Suprapubic skin (tissue), 4 donors: ENCODE measurements around the gene COX6B2.

ENCODE experiments used
- CTCF ChIP-seq, 2 donors: fragments of 200-600 bp in 1 of 2; fragments of 450-650 bp in 1 of 2; sonication (generic) in 1 of 2; IDR thresholded peaks; one replicate each; pipeline ENCODE4 v1.5.1; 2016 to 2019; ENCODE audit warnings: antibody characterized with exemption in 2 of 2, mild to moderate bottlenecking in 1 of 2, moderate library complexity in 1 of 2
- EP300 ChIP-seq: sonication (generic); formaldehyde crosslinking; IDR thresholded peaks from one replicate; pipeline ENCODE4 v1.6.1; 2017; ENCODE audit warnings: antibody characterized with exemption
- POLR2A ChIP-seq, 2 donors: fragments of 450-650 bp; IDR thresholded peaks; one replicate each; pipeline ENCODE4 v1.6.1; 2017; ENCODE audit warnings: antibody characterized with exemption in 2 of 2, mild to moderate bottlenecking in 2 of 2, moderate library complexity in 2 of 2
- POLR2AphosphoS5 ChIP-seq, 3 donors: sonication (generic); formaldehyde crosslinking; IDR thresholded peaks; one replicate each; pipeline ENCODE4 v1.6.1; 2017; ENCODE audit warnings: antibody characterized with exemption in 3 of 3

GRCh38 chr19:55310498-55310897 is 44.0 kb downstream of the COX6B2 start:
- no peak for TF ChIP-seq EP300
- TF ChIP-seq CTCF (IDR thresholded peaks at IDR 0.05) = no peak
- TF ChIP-seq POLR2AphosphoS5 (IDR thresholded peaks at IDR 0.05) = no peak
- TF ChIP-seq POLR2A (IDR thresholded peaks at IDR 0.05) = no peak
